CD4-positive, alpha-beta T cell treated with Interleukin-15 for 1 hour (primary cell): ENCODE measurements around the gene LRMDA.

Experiments
- DNase-seq: peaks from one replicate; pipeline ENCODE4 v3.0.0-alpha.2; 2020

The LRMDA gene

GRCh38 chr10:75544386-75544785, 113.0 kb downstream of the LRMDA start:
- DNase-seq = no peak

- DNase-seq = no peak
These were observed 113.7 kb downstream of the LRMDA start for GRCh38 chr10:75544993-75545706.

- no peak for DNase-seq
These were observed 114.6 kb downstream of the LRMDA start for GRCh38 chr10:75546004-75546403.

- no peak for DNase-seq
These were observed 116.2 kb downstream of the LRMDA start for GRCh38 chr10:75547391-75548298.

- no peak for DNase-seq
These were observed 116.9 kb downstream of the LRMDA start for GRCh38 chr10:75548356-75548755.

GRCh38 chr10:75550191-75550590, 118.8 kb downstream of the LRMDA start:
- DNase-seq = no peak

- no peak for DNase-seq
These were observed 120.7 kb downstream of the LRMDA start for GRCh38 chr10:75552171-75552570.

GRCh38 chr10:75553550-75553949, 122.1 kb downstream of the LRMDA start:
- no peak for DNase-seq

- no peak for DNase-seq
These were observed 123.9 kb downstream of the LRMDA start for GRCh38 chr10:75555323-75555722.

GRCh38 chr10:75556320-75556719, 124.9 kb downstream of the LRMDA start:
- no peak for DNase-seq

GRCh38 chr10:75565286-75566251, 134.1 kb downstream of the LRMDA start:
- no peak for DNase-seq

- DNase-seq = no peak
These were observed 137.2 kb downstream of the LRMDA start for GRCh38 chr10:75568450-75569130.

- no peak for DNase-seq
These were observed 138.1 kb downstream of the LRMDA start for GRCh38 chr10:75569506-75569905.

GRCh38 chr10:75572478-75572877, 141.1 kb downstream of the LRMDA start:
- DNase-seq = no peak

- no peak for DNase-seq
These were observed 144.5 kb downstream of the LRMDA start for GRCh38 chr10:75575940-75576339.

- DNase-seq = no peak
These were observed 150.7 kb downstream of the LRMDA start for GRCh38 chr10:75582102-75582501.

- no peak for DNase-seq
These were observed 153.9 kb downstream of the LRMDA start for GRCh38 chr10:75585294-75585693.

- DNase-seq = no peak
These were observed 155.4 kb downstream of the LRMDA start for GRCh38 chr10:75586814-75587213.

GRCh38 chr10:75588031-75588430, 156.6 kb downstream of the LRMDA start:
- no peak for DNase-seq

GRCh38 chr10:75589895-75590654, 158.7 kb downstream of the LRMDA start:
- no peak for DNase-seq

- DNase-seq = no peak
These were observed 160.8 kb downstream of the LRMDA start for GRCh38 chr10:75592151-75592787.
